GM23338 (cell line): ENCODE measurements around the gene SBF2.

ENCODE experiments used
- EZH2 ChIP-seq: fragments of 200-600 bp; sonication (generic); IDR thresholded peaks from one replicate; pipeline ENCODE4 v1.8.0; 2017; ENCODE audit warnings: antibody characterized with exemption, mild to moderate bottlenecking, low read depth; ENCODE audit not compliant: unreplicated experiment
- EZH2phosphoT487 ChIP-seq: fragments of 200-600 bp; sonication (generic); IDR thresholded peaks from one replicate; pipeline ENCODE4 v1.8.1; 2018; ENCODE audit warnings: antibody characterized with exemption; ENCODE audit not compliant: unreplicated experiment
- JUNB ChIP-seq: IDR thresholded peaks from one replicate; pipeline ENCODE4 v1.6.1; 2016; ENCODE audit warnings: antibody characterized with exemption; ENCODE audit not compliant: unreplicated experiment
- POLR2AphosphoS5 ChIP-seq: IDR thresholded peaks from 2 replicates; pipeline ENCODE4 v1.6.1; 2016; ENCODE audit warnings: antibody characterized with exemption, low read depth
- REST ChIP-seq: IDR thresholded peaks from one replicate; pipeline ENCODE4 v1.6.1; 2018; ENCODE audit warnings: antibody characterized with exemption; ENCODE audit not compliant: unreplicated experiment
- STAT1 ChIP-seq: IDR thresholded peaks from one replicate; pipeline ENCODE4 v1.6.1; 2016; ENCODE audit warnings: antibody characterized with exemption; ENCODE audit not compliant: unreplicated experiment
- ZNF114 ChIP-seq: fragments of 250-450 bp; sonication (Bioruptor Pico); IDR thresholded peaks from 2 replicates; pipeline ENCODE4 v1.5.0; 2020; ENCODE audit warnings: mild to moderate bottlenecking, moderate library complexity
- ZNF331 ChIP-seq: fragments of 250-450 bp; sonication (Bioruptor Pico); IDR thresholded peaks from 2 replicates; pipeline ENCODE4 v1.5.0; 2020; ENCODE audit warnings: low read depth, mild to moderate bottlenecking, moderate library complexity
- TF ChIP-seq, protein P1 (sequence below), 2 experiments: fragments of 200-600 bp in 1 of 2; sonication (generic) in 1 of 2; conservative IDR thresholded peaks; 2 replicates each; pipeline versions ENCODE4 v1.5.1 to v1.6.1; 2016 to 2017; ENCODE audit warnings: antibody characterized with exemption in 2 of 2, low read depth in 2 of 2, mild to moderate bottlenecking in 2 of 2, moderate library complexity in 1 of 2

DNA sequence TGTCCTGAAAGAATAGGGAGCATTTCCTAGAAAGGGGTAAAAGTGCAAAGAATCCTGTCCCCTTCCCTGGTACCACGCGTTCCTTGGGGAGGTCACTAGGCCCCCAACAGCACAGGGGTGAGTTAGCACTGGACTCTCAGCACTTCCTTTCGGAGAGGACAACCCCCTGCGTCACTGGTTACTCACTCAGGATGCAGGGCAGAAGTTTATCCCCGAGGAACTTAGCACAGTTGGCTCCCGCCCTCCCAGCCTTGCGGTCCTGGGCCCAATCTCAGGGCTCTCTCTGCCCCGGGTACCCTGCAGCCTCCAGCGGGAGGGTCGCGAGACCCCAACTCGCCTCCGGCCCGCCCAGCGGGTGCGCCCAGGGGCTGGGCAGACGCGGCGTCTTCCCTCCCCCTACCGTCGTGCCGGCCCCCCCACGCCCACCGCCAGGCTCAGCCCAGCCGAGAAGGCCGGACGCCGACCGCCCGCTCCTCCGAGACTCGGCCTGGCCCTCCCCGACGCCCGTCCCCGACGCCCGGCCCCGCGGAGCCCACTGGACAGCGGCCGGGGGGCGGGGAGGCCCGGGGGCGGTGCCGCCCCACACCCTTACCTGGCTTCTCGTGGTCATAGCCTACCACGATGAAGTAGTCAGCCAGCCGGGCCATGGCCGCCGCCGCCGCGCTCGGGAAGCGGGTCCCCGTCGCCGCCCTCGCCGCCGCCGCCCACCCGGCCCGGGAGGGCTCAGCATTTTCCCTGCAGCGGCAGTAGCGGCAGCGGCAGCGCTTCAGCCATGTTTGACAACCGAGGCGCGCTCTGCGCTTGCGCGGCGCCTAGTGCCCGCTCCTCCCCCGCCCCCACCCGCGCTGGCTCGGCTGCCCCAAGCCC is at the start of gene SBF2:
- TF ChIP-seq, protein P1, sequence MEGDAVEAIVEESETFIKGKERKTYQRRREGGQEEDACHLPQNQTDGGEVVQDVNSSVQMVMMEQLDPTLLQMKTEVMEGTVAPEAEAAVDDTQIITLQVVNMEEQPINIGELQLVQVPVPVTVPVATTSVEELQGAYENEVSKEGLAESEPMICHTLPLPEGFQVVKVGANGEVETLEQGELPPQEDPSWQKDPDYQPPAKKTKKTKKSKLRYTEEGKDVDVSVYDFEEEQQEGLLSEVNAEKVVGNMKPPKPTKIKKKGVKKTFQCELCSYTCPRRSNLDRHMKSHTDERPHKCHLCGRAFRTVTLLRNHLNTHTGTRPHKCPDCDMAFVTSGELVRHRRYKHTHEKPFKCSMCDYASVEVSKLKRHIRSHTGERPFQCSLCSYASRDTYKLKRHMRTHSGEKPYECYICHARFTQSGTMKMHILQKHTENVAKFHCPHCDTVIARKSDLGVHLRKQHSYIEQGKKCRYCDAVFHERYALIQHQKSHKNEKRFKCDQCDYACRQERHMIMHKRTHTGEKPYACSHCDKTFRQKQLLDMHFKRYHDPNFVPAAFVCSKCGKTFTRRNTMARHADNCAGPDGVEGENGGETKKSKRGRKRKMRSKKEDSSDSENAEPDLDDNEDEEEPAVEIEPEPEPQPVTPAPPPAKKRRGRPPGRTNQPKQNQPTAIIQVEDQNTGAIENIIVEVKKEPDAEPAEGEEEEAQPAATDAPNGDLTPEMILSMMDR (conservative IDR thresholded peaks at IDR 0.05; ENCODE audit: low read depth in 2 of 2): no peak
- TF ChIP-seq POLR2AphosphoS5 (peak; percentile 50), ZNF331 (CRISPR knock-in tag) (no peak), EZH2 (no peak), REST (peak; percentile 15), JUNB (no peak), EZH2phosphoT487 (no peak), STAT1 (no peak), ZNF114 (CRISPR knock-in tag) (no peak)
